T-helper 9 cell (primary cell): Measurements from ENCODE around the gene BTD.

ENCODE experiments used
- DNase-seq: peaks from one replicate; pipeline ENCODE4 v3.0.0-alpha.2; 2020

Gene BTD

GRCh38 chr3:15667484-15667883 is 65.9 kb downstream of the BTD start:
- DNase-seq = peak; percentile 22

- no peak for DNase-seq
These were observed 72.0 kb downstream of the BTD start for GRCh38 chr3:15673536-15673935.

DNA sequence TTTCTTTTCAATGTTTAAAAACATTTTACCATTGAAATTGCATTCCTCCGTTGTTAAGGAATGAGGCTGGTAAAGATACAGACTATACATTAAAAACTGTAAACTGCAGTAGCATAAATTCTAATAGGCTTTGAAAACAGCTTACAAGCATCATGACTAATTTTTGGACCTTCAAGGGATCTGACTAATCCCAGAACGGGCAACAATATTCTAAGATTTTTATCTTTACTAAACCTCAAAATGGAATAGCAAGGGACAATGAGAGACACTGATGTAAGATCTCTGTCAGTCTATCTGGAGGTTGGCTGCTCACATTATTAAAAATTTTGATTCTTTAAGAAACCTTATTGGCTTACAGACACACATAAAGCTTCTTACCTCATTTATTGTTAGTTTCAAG is 74.7 kb downstream of the BTD start:
- DNase-seq = no peak

DNA sequence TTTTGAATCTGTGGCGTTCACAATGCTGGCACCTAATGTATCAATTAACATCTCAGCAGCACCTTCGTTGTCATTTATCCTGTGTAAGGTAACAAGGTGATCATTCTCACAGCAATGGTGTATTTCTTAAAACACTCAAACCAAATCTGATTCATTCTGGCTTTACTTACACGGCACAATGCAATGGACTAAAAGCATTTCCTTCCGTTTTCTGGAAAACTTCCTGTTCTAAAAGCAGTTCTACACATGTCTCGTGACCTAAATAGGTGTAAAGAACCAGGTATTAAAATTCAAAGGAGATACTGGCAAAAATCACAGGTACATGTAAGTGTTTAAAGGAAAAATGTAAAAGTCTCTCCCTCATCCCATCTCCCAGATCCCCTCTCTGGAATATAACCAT is 77.8 kb downstream of the BTD start:
- no peak for DNase-seq

GRCh38 chr3:15681668-15682067 is 80.1 kb downstream of the BTD start:
- DNase-seq = no peak

DNA sequence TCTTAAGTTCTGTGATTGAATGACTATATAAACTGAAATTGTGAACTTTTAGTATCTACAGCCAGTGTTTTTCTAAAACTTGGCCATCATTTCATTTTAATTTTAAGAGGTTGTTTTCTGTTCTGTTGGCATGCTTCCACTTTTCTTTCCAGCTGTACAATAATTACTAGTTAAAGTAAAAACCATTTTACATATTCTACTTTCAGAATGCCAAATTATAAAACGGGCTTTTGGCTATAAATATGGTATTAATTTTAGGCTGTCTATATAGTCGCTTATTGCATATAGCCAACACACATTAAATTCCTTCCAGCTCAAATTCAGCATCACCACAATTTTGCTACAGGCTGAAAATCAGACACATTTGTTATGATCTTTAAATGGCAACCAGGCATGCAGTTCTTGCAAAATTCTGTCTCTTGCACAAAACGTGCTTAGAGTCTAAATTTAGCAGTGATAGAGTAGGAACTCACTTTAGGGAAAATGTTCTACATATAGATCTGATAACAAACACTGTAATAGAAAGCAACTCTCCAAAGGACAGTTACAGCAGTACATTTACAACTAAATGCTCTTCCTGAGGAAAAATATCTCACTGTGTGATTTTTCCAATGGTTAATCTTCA is 81.1 kb downstream of the BTD start:
- no peak for DNase-seq

- DNase-seq = no peak
These were observed 81.7 kb downstream of the BTD start for GRCh38 chr3:15683253-15683652.

- no peak for DNase-seq
These were observed 84.4 kb downstream of the BTD start for GRCh38 chr3:15685927-15686326.

DNA sequence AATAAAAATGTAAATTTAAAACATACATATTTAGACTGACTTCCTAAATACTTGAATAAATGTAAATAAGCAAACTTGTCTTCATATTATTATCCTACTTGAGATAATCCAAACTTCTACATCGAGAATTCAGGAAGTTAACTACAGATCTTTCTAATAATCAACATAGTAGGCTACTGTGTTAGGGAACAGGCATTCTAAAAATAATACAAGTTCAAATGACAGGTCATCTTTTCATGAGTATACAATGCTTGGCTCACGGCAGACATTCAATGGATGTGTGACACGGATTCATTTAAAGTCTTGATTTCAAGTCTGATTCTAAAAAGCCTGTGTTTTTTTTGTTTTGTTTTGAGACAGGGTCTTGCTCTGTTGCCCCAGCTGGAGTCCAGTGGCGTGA is 88.7 kb downstream of the BTD start:
- no peak for DNase-seq

DNA sequence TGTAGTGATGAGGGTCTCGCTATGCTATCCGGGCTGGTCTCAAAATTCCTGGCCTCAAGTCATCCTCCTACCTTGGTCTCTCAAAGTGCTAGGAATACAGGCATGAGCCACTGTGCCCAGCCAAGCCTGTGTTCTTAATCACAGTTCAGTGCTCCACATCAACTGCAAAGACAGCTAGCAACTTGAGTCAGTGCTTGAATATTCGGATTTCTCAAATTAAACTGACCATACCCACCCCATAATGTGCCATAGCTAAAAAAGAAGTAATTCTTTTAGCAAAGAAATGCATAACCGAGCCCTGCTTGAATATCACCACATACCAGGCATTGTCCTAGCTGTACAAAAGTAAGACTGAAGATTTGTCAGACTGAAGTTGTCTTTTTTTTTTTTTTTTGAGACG is 89.2 kb downstream of the BTD start:
- DNase-seq = no peak

- no peak for DNase-seq
These were observed 91.8 kb downstream of the BTD start for GRCh38 chr3:15693355-15693754.

- DNase-seq = no peak
These were observed 93.1 kb downstream of the BTD start for GRCh38 chr3:15694628-15695027.
